COLO668 (cell line): ENCODE results near the gene RIMBP2.
"Not testable (repeated sequence)": the region's sequence is repeated elsewhere in the genome, so short reads cannot be mapped to it uniquely, and the experiment has no call there.

ENCODE experiments used
- DNase-seq: peaks from one replicate; lab custom pipeline; 2025; ENCODE audit not compliant: unreplicated experiment; lab: John Stamatoyannopoulos, UW

The RIMBP2 gene

DNA sequence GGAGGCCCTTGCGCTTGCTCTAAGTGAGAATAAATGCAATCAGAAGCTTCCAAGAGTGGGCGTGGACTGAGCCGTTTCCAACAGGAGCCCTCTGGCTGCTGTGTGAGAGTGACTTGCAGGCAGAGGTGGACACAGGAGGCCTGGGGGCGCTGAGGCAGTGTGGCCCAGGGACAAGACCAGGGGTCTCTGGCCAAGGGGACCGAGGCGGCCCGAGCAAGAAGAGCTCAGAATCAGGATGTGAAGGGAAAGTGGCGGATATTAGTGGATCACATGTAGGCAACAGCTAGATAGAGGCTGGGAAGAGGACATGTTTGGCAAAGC lies 8.6 kb downstream of the RIMBP2 start:
- no peak for DNase-seq

DNA sequence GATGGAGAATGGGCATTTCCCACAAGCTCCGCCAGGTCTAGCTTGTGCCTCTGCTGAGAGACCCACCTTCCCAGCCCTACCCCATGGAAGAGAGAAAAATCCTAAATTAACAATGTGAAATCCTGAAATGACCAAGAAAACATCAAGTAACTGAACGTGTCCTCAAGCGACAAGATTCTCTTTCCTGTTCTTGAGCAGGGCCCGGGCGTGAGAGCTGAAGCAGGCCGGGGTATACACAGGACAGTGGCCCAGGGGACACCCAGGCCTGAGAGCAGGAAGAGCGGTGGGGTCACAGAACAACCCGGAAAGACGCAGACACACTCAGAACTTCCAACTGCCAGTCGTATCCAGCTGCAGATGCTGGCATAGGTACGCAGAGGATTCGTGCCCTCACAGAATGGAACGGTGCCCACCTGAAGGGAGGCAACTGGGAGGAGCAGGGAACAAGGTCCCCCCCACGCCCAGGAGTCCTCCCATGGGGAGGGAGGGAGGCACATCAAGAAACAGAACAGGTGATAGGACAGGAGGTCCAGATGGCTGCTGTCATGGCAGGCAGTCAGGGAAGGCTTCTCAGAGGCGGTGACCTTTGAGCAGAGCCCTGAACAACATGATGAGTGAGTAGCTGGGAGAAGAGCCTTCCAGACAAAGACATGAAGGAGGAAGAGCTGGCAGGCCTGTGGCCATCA lies 9.1 kb downstream of the RIMBP2 start:
- no peak for DNase-seq

DNA sequence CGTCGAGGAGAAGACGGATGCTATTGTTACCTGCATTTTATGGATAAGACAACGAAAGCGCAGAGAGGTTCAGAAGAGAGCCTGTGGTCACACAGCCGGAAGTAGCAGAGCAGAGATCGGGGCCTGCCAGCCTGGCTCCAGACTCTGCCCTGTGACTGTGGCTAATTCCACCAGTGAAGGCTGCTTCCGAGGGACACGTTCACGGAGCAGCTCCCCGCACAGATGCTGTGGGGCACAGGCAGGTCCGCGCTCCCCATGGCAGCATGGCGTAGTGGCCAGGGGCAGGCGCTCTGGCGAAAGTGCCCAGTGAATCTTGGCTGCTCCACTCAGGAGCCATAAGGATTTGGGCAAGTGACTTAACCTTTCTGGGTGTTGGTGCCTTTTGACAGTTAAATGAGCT lies 9.8 kb downstream of the RIMBP2 start:
- DNase-seq = no peak

DNA sequence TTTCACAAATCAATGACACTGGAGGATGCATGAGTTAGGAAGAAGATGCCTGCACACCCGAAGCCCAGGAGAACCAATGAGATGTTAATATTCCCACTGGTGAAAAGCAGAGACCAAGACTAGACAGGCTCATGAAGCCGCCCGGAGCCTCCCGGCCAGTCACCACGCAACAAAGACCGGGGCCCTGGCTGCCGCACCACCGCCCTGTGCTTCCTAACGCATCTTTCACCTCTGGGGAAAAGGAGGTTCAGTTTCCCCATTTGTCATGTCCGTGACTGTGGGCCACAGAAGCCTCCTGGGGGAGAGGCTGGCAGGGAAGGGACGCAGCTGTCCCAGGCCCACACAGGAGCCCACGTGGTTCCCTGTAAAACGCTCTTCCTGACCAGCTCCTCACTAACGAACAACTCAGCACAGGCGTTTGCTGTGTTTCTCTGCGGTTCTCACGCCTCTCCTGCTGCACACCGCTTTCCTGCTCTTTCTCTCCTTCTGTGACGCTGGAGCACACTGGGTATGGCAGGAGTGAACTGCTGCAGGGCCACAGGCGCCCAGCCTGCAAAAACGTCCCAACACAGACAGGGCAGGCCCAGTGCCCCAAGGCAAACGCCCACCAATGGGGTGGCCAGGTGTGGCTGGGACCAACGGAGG lies 10.8 kb downstream of the RIMBP2 start:
- DNase-seq = no peak

DNA sequence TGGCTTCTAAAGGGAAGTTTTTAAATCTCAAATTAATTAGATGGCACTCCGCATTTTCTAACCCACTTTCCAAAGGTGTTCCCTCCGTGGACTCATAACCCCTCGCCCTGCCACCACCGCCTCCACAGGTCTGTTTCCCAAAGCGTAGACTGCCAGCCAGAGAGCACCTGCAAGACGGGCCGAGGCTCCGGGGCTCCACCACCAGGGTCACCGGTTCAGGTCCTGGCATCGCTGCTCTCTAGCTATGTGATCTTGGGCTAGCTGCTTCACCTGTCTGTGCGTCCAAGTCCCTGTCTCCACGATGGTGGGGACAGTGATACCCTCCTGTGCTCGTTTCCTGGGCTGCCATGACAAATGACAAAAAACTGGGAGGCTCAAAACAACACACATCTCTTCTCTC lies 11.5 kb downstream of the RIMBP2 start:
- no peak for DNase-seq

DNA sequence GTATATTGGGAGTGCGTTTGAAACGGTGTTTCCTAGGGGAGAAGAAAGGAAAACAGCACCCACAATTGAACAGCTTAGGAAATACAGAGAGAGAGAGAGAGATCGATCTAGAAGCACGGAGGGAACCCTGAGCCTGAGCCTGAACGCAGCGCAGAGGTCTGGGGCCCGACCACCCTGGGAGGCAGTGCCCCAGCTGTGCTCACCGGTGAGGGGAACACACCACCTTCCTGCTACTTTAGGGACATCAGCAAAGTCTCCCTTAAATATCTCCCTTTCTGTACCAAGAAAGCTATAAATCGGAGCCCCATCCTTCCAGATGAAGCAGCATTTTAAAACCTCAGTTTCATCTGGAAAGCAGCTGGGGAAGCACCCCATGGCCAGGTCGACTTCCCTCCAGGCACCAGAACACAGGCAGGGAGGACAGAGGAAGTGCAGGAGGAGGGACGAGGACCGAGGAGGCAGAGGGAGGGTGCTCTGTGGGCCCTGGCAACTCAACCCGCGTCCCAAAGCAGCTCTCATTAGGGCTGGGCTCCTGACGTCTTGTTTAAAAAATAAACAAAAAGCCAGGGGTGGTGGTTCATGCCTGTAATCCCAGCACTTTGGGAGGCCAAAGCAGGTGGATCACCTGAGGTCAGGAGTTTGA lies 12.2 kb downstream of the RIMBP2 start:
- DNase-seq = no peak

DNA sequence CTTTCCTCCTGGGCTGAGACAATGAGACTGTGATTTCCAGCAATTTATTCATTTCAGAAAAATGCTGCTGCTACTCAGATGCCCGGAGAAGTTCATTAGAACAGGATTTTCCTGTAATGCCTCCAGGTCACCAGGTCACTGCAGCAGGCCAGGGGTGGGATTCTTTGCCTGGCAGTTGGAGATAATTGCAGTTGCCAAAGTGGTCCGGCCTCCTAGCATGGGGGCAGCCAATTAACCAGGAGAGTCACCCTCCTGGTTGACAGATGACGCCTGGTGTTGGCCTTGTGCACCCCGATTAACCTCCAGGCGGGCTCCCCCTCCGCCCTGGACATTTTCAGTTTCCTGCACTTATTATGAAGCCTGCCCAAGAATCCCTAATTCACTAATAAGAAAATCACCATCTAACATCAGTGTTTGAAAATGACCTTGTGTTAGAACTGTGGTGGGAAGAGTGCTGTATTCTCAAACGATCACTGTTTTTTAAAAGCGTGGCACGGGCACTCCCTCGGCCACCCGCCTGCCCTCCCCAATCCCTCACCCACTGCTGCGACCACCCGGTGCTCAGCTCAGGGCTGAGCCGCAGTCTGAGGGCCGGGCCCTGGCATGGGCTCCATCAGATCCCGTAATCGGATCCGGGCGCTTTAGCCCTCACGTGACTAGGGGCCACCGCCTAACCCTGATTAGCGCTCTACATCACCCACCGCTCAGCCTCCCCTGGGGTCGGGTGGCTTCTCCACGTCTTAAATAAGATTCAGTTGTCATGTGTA lies 12.9 kb downstream of the RIMBP2 start:
- no peak for DNase-seq

DNA sequence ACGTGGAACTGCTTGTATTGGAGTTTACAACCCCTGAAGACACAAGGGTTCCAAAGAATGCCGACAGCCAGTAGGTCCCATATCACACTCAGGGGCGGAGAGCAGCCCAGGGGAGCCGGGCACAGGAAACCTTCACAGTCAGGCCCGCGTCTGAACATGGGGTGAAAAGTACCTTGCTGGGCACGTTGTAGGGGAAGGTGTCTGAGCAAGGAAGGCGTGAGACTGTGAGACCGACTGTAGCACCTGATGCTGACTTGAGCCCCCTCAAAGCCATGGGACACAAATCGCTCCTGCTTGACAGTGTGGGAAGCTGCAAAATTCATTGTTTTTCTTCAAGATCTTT lies 14.7 kb downstream of the RIMBP2 start:
- no peak for DNase-seq

DNA sequence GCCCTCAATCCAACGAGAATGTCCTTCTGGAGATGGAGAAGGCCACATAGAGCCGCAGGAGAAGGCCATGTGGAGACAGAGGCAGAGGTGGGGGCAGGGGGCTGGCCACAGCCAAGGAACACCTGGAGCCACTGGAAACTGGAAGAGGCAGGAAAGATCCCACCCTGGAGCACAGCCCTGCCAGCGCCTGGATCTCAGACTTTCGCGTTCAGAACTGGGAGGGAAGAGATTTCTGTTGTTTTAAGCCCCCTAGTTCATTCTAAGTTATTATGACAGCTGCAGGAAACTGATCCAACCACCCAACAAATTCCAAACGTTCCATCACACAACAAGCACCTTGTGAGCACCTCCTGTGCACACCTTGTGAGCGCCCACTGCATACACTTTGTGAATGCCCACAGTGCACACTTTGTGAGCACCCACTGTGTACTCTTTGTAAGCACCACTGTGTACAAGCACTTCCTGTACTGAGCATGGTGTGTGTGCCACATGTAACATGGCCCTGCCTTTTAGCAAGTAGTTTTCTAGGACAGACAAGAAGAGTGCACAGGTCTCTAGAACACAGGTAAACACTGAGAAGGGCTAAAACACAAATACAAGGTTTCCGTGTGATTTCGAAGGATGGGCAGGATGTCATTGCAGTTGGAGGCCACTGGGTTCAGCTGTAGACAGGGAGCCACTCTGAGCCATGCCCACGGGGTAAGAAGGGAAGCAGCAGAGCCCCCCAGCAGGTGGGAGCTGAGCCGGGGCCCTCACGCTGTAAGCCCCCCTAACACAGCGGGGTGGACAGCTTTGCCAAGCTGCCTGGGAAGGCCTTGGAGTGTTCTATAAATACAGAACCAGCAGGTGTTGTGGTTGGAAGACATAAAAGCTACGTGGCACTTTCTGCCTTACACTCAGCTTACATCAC lies 15.4 kb downstream of the RIMBP2 start:
- no peak for DNase-seq

DNA sequence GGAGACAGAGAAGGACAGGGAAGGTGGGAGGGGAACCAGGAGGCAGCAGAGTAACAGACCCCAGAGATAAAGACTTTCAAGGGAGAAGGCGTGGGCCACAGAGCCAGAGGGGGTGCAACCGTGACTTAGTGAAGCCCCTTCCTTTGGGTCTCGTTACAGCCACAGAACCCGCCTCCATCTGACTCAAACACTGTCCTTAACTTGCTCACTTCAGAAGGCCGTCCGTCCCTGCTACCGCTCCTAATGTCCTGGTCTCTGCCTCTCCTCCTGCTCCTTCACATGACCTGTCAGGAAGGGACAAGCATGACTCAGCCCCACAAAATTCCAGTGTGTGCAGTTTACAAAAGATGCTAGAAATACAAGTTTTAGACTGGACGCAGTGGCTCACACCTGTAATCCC lies 18.0 kb downstream of the RIMBP2 start:
- no peak for DNase-seq

DNA sequence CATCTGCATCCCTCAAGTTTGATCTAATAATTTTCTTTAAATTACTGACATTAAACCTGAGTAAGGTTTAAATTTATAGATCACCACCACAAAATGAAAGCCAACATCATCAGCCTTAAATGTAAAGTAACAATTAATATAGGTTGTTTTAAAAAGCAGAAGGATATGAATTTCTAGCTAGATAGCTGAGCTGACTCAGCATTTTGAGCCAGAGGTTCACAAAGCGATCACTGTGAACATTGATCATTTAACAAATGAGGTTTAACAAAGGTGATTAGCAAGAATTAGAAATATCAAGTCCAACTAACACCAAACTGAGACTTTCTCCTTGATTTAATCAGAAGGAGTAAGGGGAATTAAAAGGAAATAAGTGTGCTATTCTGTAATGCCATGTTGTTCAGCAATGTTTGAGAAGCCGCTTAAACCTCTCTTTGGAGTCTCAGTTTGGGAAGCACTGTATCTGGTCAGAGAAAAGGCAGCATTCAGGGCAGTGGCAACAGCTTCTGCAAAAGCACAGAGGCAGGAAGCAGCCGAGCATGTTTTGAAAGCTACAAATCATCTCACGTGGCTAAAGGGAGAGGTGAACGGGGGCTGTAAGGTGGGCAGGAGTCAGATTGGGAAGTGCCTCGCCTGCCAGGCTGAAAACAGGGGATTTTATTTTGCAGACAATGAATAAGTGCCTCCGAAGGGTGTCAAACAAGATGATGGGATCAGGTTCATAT lies 19.6 kb downstream of the RIMBP2 start:
- DNase-seq = no peak

DNA sequence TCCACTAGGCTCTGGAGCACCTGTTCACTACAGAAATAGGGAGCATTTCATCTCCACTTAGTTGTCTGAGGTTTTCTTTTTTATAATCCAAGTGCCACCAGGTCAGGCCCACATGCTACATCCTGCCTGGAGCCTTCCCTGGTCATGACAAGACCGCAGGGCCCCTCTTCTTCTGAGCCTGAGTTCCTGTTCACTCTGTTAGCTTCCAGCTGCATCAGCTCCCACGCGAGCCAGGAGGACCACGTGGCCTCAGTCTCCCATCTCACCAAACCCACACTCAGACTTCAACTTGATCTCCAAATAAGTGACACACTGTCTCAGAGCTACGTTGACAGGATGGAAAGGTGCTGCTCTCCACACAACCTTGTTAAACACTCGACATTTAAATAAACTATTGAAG lies 21.0 kb downstream of the RIMBP2 start:
- DNase-seq = no peak

DNA sequence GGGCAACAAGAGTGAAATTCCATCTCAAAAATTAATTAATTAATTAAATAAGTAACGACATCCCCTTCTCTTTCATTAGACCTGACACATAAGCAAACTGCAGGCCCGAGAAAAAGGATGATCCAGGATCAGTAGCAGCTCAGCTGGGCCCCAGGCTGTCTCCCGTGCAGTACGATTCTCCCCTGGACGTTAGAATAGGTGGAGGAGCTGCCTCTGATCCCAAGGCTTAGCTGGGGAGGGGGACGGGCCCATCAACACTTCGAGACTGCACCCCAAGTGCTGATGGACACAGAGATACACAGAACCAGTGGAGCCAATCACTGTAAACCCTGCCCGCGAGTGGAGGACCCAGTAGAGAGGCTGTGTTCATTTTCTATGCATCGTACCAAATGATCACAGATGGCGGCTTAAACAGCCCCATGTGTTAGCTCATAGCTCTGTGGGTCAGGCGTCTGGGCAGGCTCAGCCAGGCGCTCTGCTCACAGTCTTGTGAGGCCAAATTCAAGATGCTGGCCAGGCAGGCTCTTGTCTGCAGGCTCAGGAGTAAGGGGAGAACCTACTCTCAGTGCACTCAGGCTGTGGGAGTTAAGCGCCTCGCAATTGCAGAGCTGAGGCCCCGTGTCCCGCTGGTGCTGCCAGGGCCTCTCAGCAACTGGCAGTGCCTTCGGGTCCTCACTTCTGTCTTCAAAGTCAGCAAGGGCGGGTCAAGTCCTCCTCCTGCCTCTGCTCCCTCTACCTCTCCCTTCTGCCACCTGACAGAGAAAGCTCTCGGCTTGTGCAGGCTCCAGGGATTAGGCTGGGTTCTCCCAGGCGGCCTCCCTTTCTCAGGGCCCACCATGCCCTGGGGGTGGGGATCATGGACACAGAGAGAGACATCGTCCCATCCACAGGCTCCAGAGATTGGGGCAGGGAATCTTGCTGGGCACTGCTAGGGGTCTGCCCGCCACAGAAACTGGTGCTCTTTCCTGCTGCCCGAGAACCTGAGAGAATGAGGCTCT lies 26.4 kb downstream of the RIMBP2 start:
- DNase-seq = no peak

DNA sequence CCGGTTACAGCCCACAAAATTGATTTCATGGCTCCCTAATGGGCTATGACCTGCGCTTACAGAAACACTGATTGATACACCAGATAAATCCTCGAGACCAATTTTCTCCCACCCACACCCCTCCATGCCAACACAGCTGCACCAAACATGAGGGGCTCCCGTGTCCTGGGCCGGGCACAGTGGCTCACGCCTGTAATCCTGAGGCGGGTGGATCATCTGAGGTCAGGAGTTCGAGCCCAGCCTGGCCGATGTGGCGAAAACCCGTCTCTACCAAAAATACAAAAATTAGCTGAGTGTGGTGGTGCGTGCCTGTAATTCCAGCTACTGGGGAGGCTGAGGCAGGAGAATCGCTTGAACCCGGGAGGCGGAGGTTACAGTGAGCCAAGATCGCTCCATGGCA lies 27.1 kb downstream of the RIMBP2 start:
- not testable (repeated sequence) for DNase-seq

DNA sequence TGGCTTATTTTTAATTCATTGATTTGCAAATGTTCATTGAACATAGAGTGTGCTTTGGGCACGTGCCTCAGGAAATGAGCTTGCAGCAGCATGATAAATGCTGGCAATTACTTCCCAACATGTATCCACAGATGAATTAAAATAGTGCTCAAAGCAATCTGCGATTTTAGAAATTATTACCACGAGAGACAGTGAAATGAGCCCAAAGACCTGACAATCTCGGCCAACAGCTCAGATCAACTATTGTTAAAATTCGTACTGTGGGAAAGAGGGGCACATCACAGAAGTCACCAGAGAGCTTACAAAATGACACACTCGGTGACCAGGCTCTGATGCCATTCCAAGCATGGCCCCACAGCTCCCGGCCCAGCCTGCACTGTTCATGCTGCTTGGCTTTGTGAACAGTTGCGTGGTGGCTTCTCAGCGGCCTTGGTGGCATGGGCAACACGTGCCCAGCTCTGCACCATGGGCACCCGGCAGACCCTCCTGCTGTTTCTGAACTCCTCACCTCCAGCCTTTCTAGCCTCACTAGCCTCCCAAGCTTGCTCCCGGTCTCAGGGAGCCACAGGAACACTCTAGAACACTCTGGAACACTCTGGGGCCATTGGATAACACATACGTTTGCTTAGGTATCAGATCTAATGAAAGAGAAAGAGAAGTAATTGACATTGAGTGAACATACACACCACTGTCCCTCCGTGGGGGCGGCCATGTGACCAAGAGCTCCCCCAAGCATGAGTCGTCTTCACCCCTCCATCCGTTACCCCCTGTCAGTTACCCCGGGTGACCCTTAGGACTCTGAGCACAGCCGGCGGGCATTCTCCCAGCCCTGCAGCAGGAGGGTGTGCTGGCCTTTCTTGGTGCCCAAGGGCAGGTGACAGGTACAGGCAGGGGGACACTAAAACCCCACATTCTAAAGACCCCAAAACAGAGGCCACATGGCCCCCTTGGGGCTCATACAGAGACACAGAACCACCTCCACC lies 28.0 kb downstream of the RIMBP2 start:
- DNase-seq = no peak

DNA sequence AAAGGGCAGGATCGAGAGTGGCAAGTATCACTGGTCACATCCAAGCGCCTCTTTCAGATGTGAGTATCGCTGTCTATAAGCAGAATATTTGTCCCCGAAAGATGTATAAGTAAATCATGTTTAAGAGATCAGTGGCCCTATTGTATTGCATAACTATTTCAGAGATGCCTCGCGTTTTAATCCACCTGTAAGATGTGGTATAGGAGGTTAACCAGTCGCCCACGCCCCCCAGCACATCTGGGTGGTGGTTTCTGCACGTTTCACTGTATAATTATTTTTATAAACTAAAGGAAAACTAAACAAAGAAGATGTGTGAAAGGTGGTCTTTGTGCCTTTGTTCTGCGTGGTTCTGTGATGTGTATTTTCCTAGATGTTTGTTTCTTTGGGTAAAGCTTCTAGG lies 28.9 kb downstream of the RIMBP2 start:
- no peak for DNase-seq

DNA sequence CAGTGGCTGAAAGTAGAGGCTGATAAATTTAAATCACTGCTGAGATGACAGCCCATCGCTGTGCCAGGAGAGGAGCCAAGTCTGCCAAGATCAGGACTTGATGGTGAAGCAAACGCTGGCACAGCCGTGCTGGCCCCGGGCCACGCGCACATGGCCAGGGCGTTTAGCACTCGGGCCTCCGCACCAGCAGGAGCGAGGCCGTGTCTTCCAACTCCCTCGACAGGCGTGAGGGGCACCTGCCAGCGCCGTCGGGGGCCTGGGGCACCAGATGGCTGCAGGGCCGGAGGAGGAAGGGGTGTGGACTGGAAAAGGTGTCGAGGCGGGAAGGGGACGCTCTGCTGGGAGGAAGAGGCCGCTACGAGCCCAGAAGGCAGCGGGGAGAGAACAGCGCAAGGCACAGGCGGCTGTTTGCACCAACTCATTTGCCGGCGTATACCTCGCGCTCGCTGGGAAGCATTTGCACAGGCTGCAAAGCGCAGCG lies 29.5 kb downstream of the RIMBP2 start:
- DNase-seq = no peak

DNA sequence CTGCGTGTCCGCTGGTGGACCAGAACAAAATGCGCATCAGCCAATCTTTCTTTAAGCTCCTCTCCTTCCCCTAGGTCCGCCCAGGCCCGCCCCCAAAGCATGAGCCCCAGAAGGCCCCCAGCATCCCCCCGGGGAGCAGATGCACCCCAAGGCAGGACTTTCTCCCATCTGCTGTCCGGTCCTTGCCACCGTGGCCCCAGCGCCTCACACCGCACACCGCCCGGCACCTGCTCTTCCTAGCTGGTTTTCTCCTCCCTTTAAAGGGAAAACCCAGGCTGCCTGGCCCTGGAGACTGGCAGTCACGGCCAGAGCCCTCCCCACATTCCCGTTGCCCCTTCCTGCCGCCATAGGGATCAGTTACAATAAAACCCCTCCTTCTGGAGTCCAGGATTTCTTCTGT lies 30.2 kb downstream of the RIMBP2 start:
- DNase-seq = no peak
